ENCODE results near the gene NCR3LG1. TPM values are rescaled to one million over a fixed set of nuclear protein-coding genes. Genes with fewer than 3 reads are reported as not detected.
"Not testable (repeated sequence)": the region's sequence is repeated elsewhere in the genome, so short reads cannot be mapped to it uniquely, and the experiment has no call there.

NCR3LG1 gene
- total RNA-seq, 1 donor, result 26.4 TPM

DNA sequence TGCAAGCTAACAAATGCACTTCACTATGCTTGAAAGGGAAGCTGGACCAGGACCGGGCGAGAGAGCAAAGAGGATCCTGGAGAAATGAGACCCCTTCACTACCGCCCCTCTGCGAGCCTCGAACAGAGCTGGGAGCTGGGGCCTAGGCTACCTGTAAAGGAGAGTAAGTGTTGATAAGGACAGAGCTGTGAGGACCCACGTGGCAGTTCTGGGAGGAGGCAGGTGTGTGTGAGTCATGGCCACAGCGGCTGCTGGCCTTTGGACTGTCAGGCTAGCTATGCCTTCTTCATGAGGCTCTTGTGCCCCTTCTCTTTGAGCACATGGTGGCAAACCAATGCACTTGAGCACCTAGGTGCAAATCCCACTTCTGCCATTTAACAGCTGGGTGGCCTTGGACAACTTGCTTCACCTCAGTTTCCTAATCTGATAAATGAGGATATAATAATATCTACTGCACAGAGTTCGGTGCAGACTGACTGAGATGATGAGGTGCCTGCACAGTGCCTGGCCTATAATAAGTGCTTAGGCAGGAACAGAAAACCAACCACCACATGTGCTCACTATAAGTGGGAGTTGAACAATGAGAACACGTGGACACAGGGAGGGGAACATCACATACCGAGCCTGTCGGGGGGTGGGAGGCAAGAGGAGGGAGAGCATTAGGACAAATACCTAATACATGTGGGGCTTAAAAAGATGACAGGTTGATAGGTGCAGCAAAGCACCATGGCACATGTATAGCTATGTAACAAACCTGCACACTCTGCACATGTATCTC, 72.1 kb downstream of the NCR3LG1 start:
- H3K9me3 ChIP-seq (ENCODE audit: low read depth, low read length), result no peaks in the 10 kb centered on the region
- no peak overlapping the region for H3K27ac ChIP-seq (ENCODE audit: low read depth, low read length)
- no peak overlapping the region for H3K4me2 ChIP-seq (ENCODE audit: insufficient read depth, low read length)
- H3K4me1 ChIP-seq (ENCODE audit: insufficient read depth, low read length), result no peaks in the 10 kb centered on the region
- TF ChIP-seq, protein P1, sequence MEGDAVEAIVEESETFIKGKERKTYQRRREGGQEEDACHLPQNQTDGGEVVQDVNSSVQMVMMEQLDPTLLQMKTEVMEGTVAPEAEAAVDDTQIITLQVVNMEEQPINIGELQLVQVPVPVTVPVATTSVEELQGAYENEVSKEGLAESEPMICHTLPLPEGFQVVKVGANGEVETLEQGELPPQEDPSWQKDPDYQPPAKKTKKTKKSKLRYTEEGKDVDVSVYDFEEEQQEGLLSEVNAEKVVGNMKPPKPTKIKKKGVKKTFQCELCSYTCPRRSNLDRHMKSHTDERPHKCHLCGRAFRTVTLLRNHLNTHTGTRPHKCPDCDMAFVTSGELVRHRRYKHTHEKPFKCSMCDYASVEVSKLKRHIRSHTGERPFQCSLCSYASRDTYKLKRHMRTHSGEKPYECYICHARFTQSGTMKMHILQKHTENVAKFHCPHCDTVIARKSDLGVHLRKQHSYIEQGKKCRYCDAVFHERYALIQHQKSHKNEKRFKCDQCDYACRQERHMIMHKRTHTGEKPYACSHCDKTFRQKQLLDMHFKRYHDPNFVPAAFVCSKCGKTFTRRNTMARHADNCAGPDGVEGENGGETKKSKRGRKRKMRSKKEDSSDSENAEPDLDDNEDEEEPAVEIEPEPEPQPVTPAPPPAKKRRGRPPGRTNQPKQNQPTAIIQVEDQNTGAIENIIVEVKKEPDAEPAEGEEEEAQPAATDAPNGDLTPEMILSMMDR (IDR thresholded peaks at IDR 0.05; ENCODE audit: extremely low read depth, low read depth, low read length), result no peak
- H4K20me1 ChIP-seq (ENCODE audit: insufficient read depth, low read length), result no peaks in the 10 kb centered on the region
- DNase-seq (ENCODE audit: insufficient read length, low spot score, missing footprints), result no peak
- H3K27me3 ChIP-seq (ENCODE audit: insufficient read depth, low read length), result peaks cover 14% of the 10 kb centered on the region
- no peaks in the 10 kb centered on the region for H3K79me2 ChIP-seq (ENCODE audit: insufficient read depth, low read length)
- no peak overlapping the region for H2AFZ ChIP-seq (ENCODE audit: low read length)
- H3K4me3 ChIP-seq (ENCODE audit: insufficient read depth, low read length), result no peak overlapping the region
- H3K36me3 ChIP-seq (ENCODE audit: insufficient read depth, low read length), result no peaks in the 10 kb centered on the region

DNA sequence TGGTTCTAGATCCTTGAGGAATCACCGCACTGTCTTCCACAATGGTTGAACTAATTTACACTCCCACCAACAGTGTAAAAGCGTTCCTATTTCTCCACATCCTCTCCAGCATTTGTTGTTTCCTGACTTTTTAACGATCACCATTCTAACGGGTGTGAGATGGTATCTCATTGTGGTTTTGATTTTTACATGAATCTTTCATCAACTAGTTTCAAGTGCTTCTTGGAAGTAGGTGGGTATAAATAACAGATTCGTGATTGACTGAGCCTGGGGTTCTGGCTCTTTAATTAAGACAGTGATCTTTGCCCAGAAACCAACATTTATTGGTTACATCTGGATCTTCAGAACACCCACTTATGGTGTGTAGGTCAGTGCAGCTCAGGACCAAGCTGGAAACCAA, 74.6 kb downstream of the NCR3LG1 start:
- not testable (repeated sequence) for H3K9me3 ChIP-seq (ENCODE audit: low read depth, low read length); H2AFZ ChIP-seq (ENCODE audit: low read length); H3K27me3 ChIP-seq (ENCODE audit: insufficient read depth, low read length); H3K79me2 ChIP-seq (ENCODE audit: insufficient read depth, low read length); H3K4me3 ChIP-seq (ENCODE audit: insufficient read depth, low read length); DNase-seq (ENCODE audit: insufficient read length, low spot score, missing footprints); H3K4me1 ChIP-seq (ENCODE audit: insufficient read depth, low read length); H3K4me2 ChIP-seq (ENCODE audit: insufficient read depth, low read length); H3K36me3 ChIP-seq (ENCODE audit: insufficient read depth, low read length); H3K27ac ChIP-seq (ENCODE audit: low read depth, low read length); H4K20me1 ChIP-seq (ENCODE audit: insufficient read depth, low read length)

Other genes starting within 250 kb of the NCR3LG1 start
- 72.5 and 73.1 TPM in 2 replicates for gene PIK3C2A, start 143.8 kb upstream of the NCR3LG1 start, total RNA-seq
- gene NUCB2, start 75.1 kb upstream of the NCR3LG1 start, total RNA-seq, result 109 and 114 TPM in 2 replicates
- under 0.01 TPM in 1 of 2 replicates, not detected in the other for gene KCNJ11, start 36.9 kb downstream of the NCR3LG1 start, total RNA-seq
- gene ABCC8, start 125.0 kb downstream of the NCR3LG1 start, total RNA-seq, result not detected in 2 replicates
- not detected in 2 replicates for gene USH1C, start 192.6 kb downstream of the NCR3LG1 start, total RNA-seq
- gene OTOG, start 195.5 kb downstream of the NCR3LG1 start, total RNA-seq, result not detected in 2 replicates

Data from osteoblast (primary cell).